ENCODE data around the gene MICA.

- TF ChIP-seq, protein P1, sequence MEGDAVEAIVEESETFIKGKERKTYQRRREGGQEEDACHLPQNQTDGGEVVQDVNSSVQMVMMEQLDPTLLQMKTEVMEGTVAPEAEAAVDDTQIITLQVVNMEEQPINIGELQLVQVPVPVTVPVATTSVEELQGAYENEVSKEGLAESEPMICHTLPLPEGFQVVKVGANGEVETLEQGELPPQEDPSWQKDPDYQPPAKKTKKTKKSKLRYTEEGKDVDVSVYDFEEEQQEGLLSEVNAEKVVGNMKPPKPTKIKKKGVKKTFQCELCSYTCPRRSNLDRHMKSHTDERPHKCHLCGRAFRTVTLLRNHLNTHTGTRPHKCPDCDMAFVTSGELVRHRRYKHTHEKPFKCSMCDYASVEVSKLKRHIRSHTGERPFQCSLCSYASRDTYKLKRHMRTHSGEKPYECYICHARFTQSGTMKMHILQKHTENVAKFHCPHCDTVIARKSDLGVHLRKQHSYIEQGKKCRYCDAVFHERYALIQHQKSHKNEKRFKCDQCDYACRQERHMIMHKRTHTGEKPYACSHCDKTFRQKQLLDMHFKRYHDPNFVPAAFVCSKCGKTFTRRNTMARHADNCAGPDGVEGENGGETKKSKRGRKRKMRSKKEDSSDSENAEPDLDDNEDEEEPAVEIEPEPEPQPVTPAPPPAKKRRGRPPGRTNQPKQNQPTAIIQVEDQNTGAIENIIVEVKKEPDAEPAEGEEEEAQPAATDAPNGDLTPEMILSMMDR (IDR thresholded peaks at IDR 0.05) = no peak
- TF ChIP-seq POLR2A (IDR thresholded peaks at IDR 0.05; ENCODE audit: low read depth) (no peak), POLR2AphosphoS5 (IDR thresholded peaks at IDR 0.05) (no peak)
Observed at GRCh38 chr6:31365864-31366263, 37.5 kb upstream of the MICA start.
